Panc1 (cell line): Measurements from ENCODE around the gene CDC6. TPM values are rescaled to one million over a fixed set of nuclear protein-coding genes. Genes with fewer than 3 reads are reported as not detected.

ENCODE experiments used
- ATAC-seq: fragments of 200-7000 bp; cut with Tn5 transposase; 2 replicates; pipeline ENCODE4 v1.9.1; 2020; ENCODE audit warnings: mild to moderate bottlenecking, moderate library complexity
- BruUV-seq: library from RNA; stranded (reverse); fragments of 400-500 nt; replicated peaks from 2 replicates; lab custom pipeline; 2021; lab: Mats Ljungman, UMichigan
- CTCF ChIA-PET: fragments of 300-600 bp; sonication (Branson Sonifier 250); formaldehyde crosslinking; loops from one replicate; lab custom pipeline; 2022; ENCODE audit warnings: antibody characterized with exemption; lab: Charles Lee
- POLR2A ChIA-PET: fragments of 300-600 bp; sonication (Branson Sonifier 250); formaldehyde crosslinking; loops from one replicate; lab custom pipeline; 2022; ENCODE audit warnings: antibody characterized with exemption; lab: Charles Lee
- DNase-seq: peaks from one replicate; pipeline ENCODE4 v3.0.0-alpha.2; 2010; ENCODE audit warnings: low read depth, low spot score
- H3K27ac ChIP-seq: 2 replicates; pipeline ENCODE4 v1.5.1; 2011; ENCODE audit warnings: mild to moderate bottlenecking, low read length, inconsistent platforms
- H3K27me3 ChIP-seq: fragments of 200-500 bp; sonication (Bioruptor generic); 2 replicates; pipeline ENCODE4 v1.6.0; 2014; ENCODE audit warnings: low read length, inconsistent platforms; ENCODE audit not compliant: control insufficient read depth, insufficient read depth
- H3K36me3 ChIP-seq: fragments of 200-500 bp; sonication (Bioruptor generic); 2 replicates; pipeline ENCODE4 v1.5.1; 2014; ENCODE audit warnings: inconsistent platforms, mild to moderate bottlenecking, low read length, moderate library complexity; ENCODE audit not compliant: control insufficient read depth, insufficient read depth
- H3K4me1 ChIP-seq: 2 replicates; pipeline ENCODE4 v1.5.1; 2011; ENCODE audit warnings: inconsistent platforms, mild to moderate bottlenecking, low read length, moderate library complexity; ENCODE audit not compliant: control insufficient read depth, insufficient read depth
- H3K4me3 ChIP-seq, 2 experiments: 2 replicates each; pipeline ENCODE4 v1.5.1; 2011 to 2012; ENCODE audit warnings: low read depth in 2 of 2, low read length in 2 of 2, mild to moderate bottlenecking in 2 of 2, inconsistent platforms in 1 of 2, moderate library complexity in 1 of 2
- H3K9me3 ChIP-seq: fragments of 200-500 bp; sonication (Bioruptor generic); 2 replicates; pipeline ENCODE4 v1.5.1; 2014; ENCODE audit warnings: low read depth, mild to moderate bottlenecking, inconsistent platforms, low read length, moderate library complexity; ENCODE audit not compliant: control insufficient read depth, insufficient read depth
- POLR2AphosphoS5 ChIP-seq: IDR thresholded peaks from 2 replicates; pipeline ENCODE4 v1.6.1; 2012; ENCODE audit warnings: mild to moderate bottlenecking, low read depth, low read length, moderate library complexity
- SIN3A ChIP-seq: IDR thresholded peaks from 2 replicates; pipeline ENCODE4 v1.6.1; 2012; ENCODE audit warnings: low read depth, mild to moderate bottlenecking, low read length, moderate library complexity, borderline replicate concordance; ENCODE audit not compliant: insufficient read depth
- TCF7L2 ChIP-seq: IDR thresholded peaks from 2 replicates; pipeline ENCODE4 v1.6.1; 2011; ENCODE audit warnings: mild to moderate bottlenecking, low read depth, low read length, inconsistent platforms
- in situ Hi-C: cut with HindIII; loops from 2 replicates; pipeline ENCODE4 v1.10.0; 2016; ENCODE audit warnings: low sequenced_read_pairs, low pct_unique_long_range_greater_than_20kb
- intact Hi-C: fragments of 100-400 bp; cut with micrococcal nuclease; formaldehyde crosslinking; loops from one replicate; pipeline ENCODE4 v1.10.0; 2022; ENCODE audit not compliant: unreplicated experiment
- total RNA-seq: library from RNA; stranded (reverse); gene quantifications from one replicate; pipeline ENCODE4 v1.2.1, GENCODE V29; 2021; ENCODE audit not compliant: unreplicated experiment
- TF ChIP-seq, protein P1 (sequence below): fragments of 450-650 bp; IDR thresholded peaks from 2 replicates; pipeline ENCODE4 v1.5.1; 2017; ENCODE audit warnings: mild to moderate bottlenecking
- TF ChIP-seq, protein P2 (sequence below), 2 experiments: IDR thresholded peaks; 2 replicates each; pipeline ENCODE4 v1.6.1; 2011 to 2012; ENCODE audit warnings: low read depth in 2 of 2, control low read depth in 1 of 2, low read length in 1 of 2, mild to moderate bottlenecking in 1 of 2, moderate library complexity in 1 of 2; ENCODE audit not compliant: insufficient read depth in 1 of 2

CDC6 gene
- total RNA-seq, 1 experiment from 2014 or later, result 66.3 TPM

DNA sequence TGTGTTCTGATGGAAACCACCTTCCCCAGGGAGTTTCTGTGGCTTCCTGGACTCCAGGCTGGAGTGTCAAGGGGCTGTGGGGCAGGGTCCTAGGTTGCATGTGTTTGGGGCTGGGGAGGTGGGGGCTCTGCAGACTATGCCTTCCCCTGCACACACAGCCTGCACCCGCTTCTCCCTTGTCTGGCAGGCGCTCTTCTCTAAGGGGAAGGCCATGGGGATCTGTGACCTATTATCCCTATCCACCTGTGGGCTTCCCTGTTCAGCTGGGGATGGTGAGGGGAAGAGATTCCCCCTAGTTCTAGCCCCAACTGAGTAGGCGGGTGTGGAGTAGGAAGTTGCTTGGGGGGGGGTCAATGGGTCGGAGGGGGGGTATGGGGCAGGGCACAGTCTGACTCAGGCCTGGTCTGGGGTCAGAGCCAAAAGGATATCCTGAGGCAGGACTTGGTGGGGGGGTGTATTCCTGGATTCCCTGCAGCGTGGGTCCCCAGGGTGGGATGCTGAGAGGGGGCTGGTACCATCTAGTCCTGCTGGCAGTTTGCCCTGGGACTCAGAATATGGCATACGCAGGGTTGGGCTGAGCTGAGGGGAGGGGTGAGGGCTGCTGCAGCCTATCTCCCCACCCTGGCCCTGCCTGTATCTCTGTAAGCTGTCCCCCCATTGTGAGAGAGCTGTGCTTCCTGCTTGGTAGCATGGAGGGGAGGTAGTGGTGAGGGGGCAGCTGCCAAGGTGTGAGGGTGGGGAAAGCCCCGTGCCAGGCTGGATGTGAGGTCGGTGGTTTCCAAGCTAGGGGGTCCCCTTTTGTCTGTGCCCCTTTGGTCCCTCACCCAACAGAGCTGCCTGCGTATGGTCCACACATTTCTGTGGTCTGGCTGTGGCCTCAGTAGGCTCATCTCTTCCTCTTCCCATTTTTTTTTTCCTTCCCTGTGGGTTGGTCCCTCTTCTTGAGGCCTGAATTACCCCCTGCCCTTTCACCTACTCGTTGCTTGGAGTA, 36.0 kb downstream of the CDC6 start:
- CTCF ChIA-PET, result interaction anchor here (1.1 kb wide), 1 partner anchor 22 kb away, joined by 3 read pairs; no protein-coding TSS in a partner anchor
- Histone ChIP-seq H3K9me3 (no peaks in the 10 kb centered on the region), H3K4me3 (peak overlapping the region in 1 of 2 experiments; percentile 87; a peak in 2 of 4 replicates), H3K27ac (peak overlapping the region; percentile 95), H3K4me1 (peaks cover 84% of the 10 kb centered on the region), H3K36me3 (no peaks in the 10 kb centered on the region; the same call in 1 of the 2 replicates), H3K27me3 (no peaks in the 10 kb centered on the region)
- no TSS peak for BruUV-seq
- POLR2A ChIA-PET, result interaction anchor here (0.7 to 1.2 kb wide), 2 partner anchors 12 to 16 kb away, joined by 3 to 4 read pairs; no protein-coding TSS in a partner anchor
- no peak for TF ChIP-seq SIN3A
- no peak for TF ChIP-seq POLR2AphosphoS5
- TF ChIP-seq, protein P1, sequence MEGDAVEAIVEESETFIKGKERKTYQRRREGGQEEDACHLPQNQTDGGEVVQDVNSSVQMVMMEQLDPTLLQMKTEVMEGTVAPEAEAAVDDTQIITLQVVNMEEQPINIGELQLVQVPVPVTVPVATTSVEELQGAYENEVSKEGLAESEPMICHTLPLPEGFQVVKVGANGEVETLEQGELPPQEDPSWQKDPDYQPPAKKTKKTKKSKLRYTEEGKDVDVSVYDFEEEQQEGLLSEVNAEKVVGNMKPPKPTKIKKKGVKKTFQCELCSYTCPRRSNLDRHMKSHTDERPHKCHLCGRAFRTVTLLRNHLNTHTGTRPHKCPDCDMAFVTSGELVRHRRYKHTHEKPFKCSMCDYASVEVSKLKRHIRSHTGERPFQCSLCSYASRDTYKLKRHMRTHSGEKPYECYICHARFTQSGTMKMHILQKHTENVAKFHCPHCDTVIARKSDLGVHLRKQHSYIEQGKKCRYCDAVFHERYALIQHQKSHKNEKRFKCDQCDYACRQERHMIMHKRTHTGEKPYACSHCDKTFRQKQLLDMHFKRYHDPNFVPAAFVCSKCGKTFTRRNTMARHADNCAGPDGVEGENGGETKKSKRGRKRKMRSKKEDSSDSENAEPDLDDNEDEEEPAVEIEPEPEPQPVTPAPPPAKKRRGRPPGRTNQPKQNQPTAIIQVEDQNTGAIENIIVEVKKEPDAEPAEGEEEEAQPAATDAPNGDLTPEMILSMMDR, result no peak
- in situ Hi-C loops (no loop called here), intact Hi-C loops (no loop called here)
- DNase-seq, result no peak
- 0 out of 2 replicates have a peak, but pooled peaks have one; percentile 3 for ATAC-seq

DNA sequence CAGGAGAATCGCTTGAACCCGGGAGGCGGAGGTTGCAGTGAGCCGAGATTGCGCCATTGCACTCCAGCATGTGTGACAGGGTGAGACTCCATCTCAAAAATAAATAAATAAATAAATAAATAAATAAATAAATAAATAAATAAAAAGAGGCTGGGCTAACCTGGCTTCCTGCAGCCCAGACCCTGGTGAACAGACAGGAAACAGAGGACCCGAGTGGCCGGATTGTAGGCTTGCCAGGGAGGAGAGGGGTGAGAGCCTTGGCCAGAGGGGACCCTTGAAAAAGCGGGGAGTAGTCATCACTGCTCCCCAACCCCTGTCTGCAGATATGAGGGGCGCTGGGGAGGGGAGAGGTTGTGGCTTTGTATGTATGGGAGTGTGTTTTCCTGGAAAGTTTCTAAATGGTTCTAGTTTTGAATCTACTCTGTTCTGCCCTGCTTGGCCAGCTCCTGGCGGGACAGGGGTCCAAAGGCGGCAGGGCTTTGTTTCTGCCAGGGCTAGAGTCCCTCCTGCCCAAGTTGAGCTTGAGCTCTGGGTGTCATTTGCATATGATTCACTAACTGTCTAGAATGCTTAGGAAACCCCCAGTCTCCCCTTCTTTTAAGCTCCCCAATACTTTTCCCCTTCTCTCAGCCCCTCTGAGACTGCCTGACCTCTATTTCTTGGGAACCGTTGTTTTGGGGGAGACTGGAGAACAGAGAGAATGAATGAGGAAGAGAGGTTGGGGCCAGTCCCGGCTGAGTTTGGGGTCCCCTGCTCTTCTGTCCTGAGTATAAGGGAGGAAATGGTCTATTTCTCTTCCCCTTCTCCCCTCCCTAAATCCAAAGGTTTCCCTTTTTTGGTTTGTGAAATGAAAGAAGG, 37.7 kb downstream of the CDC6 start:
- Histone ChIP-seq H3K4me3 (no peak overlapping the region), H3K9me3 (no peaks in the 10 kb centered on the region), H3K4me1 (peaks cover 86% of the 10 kb centered on the region), H3K36me3 (no peaks in the 10 kb centered on the region), H3K27me3 (no peaks in the 10 kb centered on the region), H3K27ac (peak overlapping the region; percentile 69)
- no peak for ATAC-seq
- no peak for DNase-seq
- intact Hi-C loops, result no loop called here
- CTCF ChIA-PET, result no interaction called here
- TF ChIP-seq POLR2AphosphoS5 (no peak), TCF7L2 (no peak), SIN3A (no peak)
- TF ChIP-seq, protein P1, result no peak
- TF ChIP-seq, protein P2, sequence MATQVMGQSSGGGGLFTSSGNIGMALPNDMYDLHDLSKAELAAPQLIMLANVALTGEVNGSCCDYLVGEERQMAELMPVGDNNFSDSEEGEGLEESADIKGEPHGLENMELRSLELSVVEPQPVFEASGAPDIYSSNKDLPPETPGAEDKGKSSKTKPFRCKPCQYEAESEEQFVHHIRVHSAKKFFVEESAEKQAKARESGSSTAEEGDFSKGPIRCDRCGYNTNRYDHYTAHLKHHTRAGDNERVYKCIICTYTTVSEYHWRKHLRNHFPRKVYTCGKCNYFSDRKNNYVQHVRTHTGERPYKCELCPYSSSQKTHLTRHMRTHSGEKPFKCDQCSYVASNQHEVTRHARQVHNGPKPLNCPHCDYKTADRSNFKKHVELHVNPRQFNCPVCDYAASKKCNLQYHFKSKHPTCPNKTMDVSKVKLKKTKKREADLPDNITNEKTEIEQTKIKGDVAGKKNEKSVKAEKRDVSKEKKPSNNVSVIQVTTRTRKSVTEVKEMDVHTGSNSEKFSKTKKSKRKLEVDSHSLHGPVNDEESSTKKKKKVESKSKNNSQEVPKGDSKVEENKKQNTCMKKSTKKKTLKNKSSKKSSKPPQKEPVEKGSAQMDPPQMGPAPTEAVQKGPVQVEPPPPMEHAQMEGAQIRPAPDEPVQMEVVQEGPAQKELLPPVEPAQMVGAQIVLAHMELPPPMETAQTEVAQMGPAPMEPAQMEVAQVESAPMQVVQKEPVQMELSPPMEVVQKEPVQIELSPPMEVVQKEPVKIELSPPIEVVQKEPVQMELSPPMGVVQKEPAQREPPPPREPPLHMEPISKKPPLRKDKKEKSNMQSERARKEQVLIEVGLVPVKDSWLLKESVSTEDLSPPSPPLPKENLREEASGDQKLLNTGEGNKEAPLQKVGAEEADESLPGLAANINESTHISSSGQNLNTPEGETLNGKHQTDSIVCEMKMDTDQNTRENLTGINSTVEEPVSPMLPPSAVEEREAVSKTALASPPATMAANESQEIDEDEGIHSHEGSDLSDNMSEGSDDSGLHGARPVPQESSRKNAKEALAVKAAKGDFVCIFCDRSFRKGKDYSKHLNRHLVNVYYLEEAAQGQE (IDR thresholded peaks at IDR 0.05; ENCODE audit: insufficient read depth in 1 of 2, low read depth in 2 of 2, low read length in 1 of 2), result no peak
- in situ Hi-C loops, result no loop called here
- POLR2A ChIA-PET, result interaction anchor here (0.5 to 0.7 kb wide), 3 partner anchors 8 to 40 kb away, joined by 3 to 11 read pairs (median 6); no protein-coding TSS in a partner anchor
- no TSS peak for BruUV-seq
